H9 (cell line): ENCODE data around the gene CFC1. TPM values are rescaled to one million over a fixed set of nuclear protein-coding genes. Genes with fewer than 3 reads are reported as not detected.
"Not testable (repeated sequence)": the region's sequence is repeated elsewhere in the genome, so short reads cannot be mapped to it uniquely, and the experiment has no call there.

Source experiments
- DNase-seq: peaks from one replicate; pipeline ENCODE4 v3.0.0-alpha.2; 2017
- H2AFZ ChIP-seq: one replicate; pipeline ENCODE4 v1.6.1; 2013; ENCODE audit warnings: mild to moderate bottlenecking, low read length, control low read depth, moderate library complexity
- H2AK5ac ChIP-seq: 2 replicates; pipeline ENCODE4 v1.6.1; 2013; ENCODE audit warnings: low read length, control low read depth, mixed read lengths; ENCODE audit not compliant: insufficient read length
- H2BK120ac ChIP-seq: one replicate; pipeline ENCODE4 v1.6.1; 2013; ENCODE audit warnings: low read depth, mild to moderate bottlenecking, low read length, control low read depth, inconsistent platforms; ENCODE audit not compliant: poor library complexity, severe bottlenecking
- H2BK12ac ChIP-seq: 2 replicates; pipeline ENCODE4 v1.6.1; 2013; ENCODE audit warnings: low read length, control low read depth, mixed read lengths, low read depth; ENCODE audit not compliant: insufficient read length
- H2BK15ac ChIP-seq: 2 replicates; pipeline ENCODE4 v1.6.1; 2013; ENCODE audit warnings: low read depth, low read length, control low read depth
- H2BK20ac ChIP-seq: one replicate; pipeline ENCODE4 v1.6.1; 2013; ENCODE audit warnings: low read depth, mild to moderate bottlenecking, low read length, control low read depth, inconsistent platforms; ENCODE audit not compliant: poor library complexity, severe bottlenecking
- H2BK5ac ChIP-seq: 2 replicates; pipeline ENCODE4 v1.6.1; 2013; ENCODE audit warnings: low read length, control low read depth, mixed read lengths; ENCODE audit not compliant: insufficient read length
- H3K14ac ChIP-seq: 2 replicates; pipeline ENCODE4 v1.6.1; 2013; ENCODE audit warnings: low read length, control low read depth; ENCODE audit not compliant: insufficient read depth
- H3K18ac ChIP-seq: 2 replicates; pipeline ENCODE4 v1.6.1; 2013; ENCODE audit warnings: low read depth, mild to moderate bottlenecking, mixed read lengths, low read length, control low read depth; ENCODE audit not compliant: insufficient read length
- H3K23ac ChIP-seq: 2 replicates; pipeline ENCODE4 v1.6.1; 2013; ENCODE audit warnings: low read length, control low read depth, mixed read lengths, low read depth; ENCODE audit not compliant: insufficient read length
- H3K23me2 ChIP-seq: 2 replicates; pipeline ENCODE4 v1.6.1; 2013; ENCODE audit warnings: low read depth, mild to moderate bottlenecking, mixed read lengths, low read length, control low read depth; ENCODE audit not compliant: insufficient read length, poor library complexity, severe bottlenecking
- H3K27ac ChIP-seq: 2 replicates; pipeline ENCODE4 v1.5.1; 2013; ENCODE audit warnings: low read length, control low read depth, mixed read lengths, low read depth; ENCODE audit not compliant: insufficient read length
- H3K27me3 ChIP-seq: 2 replicates; pipeline ENCODE4 v1.6.1; 2013; ENCODE audit warnings: low read length, control low read depth, inconsistent platforms; ENCODE audit not compliant: insufficient read depth
- H3K4ac ChIP-seq: 2 replicates; pipeline ENCODE4 v1.6.1; 2013; ENCODE audit warnings: low read depth, mild to moderate bottlenecking, control low read depth, inconsistent platforms, low read length, moderate library complexity
- H3K4me1 ChIP-seq: 2 replicates; pipeline ENCODE4 v1.6.1; 2013; ENCODE audit warnings: low read length, control low read depth, inconsistent platforms; ENCODE audit not compliant: insufficient read depth
- H3K4me2 ChIP-seq: 2 replicates; pipeline ENCODE4 v1.6.1; 2013; ENCODE audit warnings: low read length, control low read depth, mixed read lengths; ENCODE audit not compliant: insufficient read length, insufficient read depth
- H3K56ac ChIP-seq: 2 replicates; pipeline ENCODE4 v1.6.1; 2013; ENCODE audit warnings: low read depth, mild to moderate bottlenecking, mixed read lengths, low read length, control low read depth; ENCODE audit not compliant: insufficient read length
- H3K79me1 ChIP-seq: 2 replicates; pipeline ENCODE4 v1.6.1; 2013; ENCODE audit warnings: low read depth, mild to moderate bottlenecking, moderate library complexity, low read length, control low read depth, inconsistent platforms; ENCODE audit not compliant: insufficient read depth, poor library complexity, severe bottlenecking
- H3K79me2 ChIP-seq: 2 replicates; pipeline ENCODE4 v1.6.1; 2013; ENCODE audit warnings: low read length, control low read depth, inconsistent platforms; ENCODE audit not compliant: insufficient read depth
- H3K9ac ChIP-seq: 2 replicates; pipeline ENCODE4 v1.6.1; 2013; ENCODE audit warnings: low read length, control low read depth, mixed read lengths; ENCODE audit not compliant: insufficient read length; ENCODE audit errors: extremely low read depth
- H3K9me3 ChIP-seq: one replicate; pipeline ENCODE4 v1.6.1; 2013; ENCODE audit warnings: low read depth, low read length, inconsistent platforms; ENCODE audit not compliant: control insufficient read depth
- H3T11ph ChIP-seq: one replicate; pipeline ENCODE4 v1.6.1; 2013; ENCODE audit warnings: mild to moderate bottlenecking, low read length, control low read depth, inconsistent platforms
- H4K20me1 ChIP-seq: one replicate; pipeline ENCODE4 v1.6.1; 2013; ENCODE audit not compliant: control insufficient read depth, insufficient read length, insufficient read depth
- H4K5ac ChIP-seq: 2 replicates; pipeline ENCODE4 v1.6.1; 2013; ENCODE audit warnings: low read depth, mild to moderate bottlenecking, mixed read lengths, low read length, control low read depth; ENCODE audit not compliant: insufficient read length
- H4K8ac ChIP-seq: replicated peaks from 2 replicates; pipeline ENCODE4 v1.6.1; 2013; ENCODE audit warnings: low read length, control low read depth, mixed read lengths, low read depth; ENCODE audit not compliant: insufficient read length
- H4K91ac ChIP-seq: 2 replicates; pipeline ENCODE4 v1.6.1; 2013; ENCODE audit warnings: low read depth, mild to moderate bottlenecking, moderate library complexity, mixed read lengths, low read length, control low read depth; ENCODE audit not compliant: insufficient read length
- H3K27ac Mint-ChIP-seq, 3 experiments: 2 replicates in 2 of 3; 3 replicates in 1 of 3; pipeline ENCODE4 v1.8.0; 2020 to 2021; ENCODE audit warnings: mixed read lengths in 3 of 3, mild to moderate bottlenecking in 1 of 3, moderate library complexity in 1 of 3
- H3K27me3 Mint-ChIP-seq: 2 replicates; pipeline ENCODE4 v1.8.0; 2021; ENCODE audit warnings: low read depth, mild to moderate bottlenecking, moderate library complexity, mixed read lengths
- H3K36me3 Mint-ChIP-seq, 3 experiments: 2 replicates in 2 of 3; 3 replicates in 1 of 3; pipeline ENCODE4 v1.8.0; 2020 to 2021; ENCODE audit warnings: low read depth in 3 of 3, mixed read lengths in 3 of 3; ENCODE audit not compliant: insufficient read depth in 1 of 3
- H3K4me1 Mint-ChIP-seq, 2 experiments: 2 replicates each; pipeline ENCODE4 v1.8.0; 2020; ENCODE audit warnings: mixed read lengths in 2 of 2
- H3K4me3 Mint-ChIP-seq, 2 experiments: 2 replicates in 1 of 2; 3 replicates in 1 of 2; pipeline ENCODE4 v1.8.0; 2020 to 2021; ENCODE audit warnings: mild to moderate bottlenecking in 2 of 2, mixed read lengths in 2 of 2, moderate library complexity in 1 of 2
- H3K9me3 Mint-ChIP-seq, 2 experiments: 2 replicates in 1 of 2; 3 replicates in 1 of 2; pipeline ENCODE4 v1.8.0; 2020; ENCODE audit warnings: mild to moderate bottlenecking in 2 of 2, mixed read lengths in 2 of 2, moderate library complexity in 1 of 2
- WGBS: extraction: QIAGEN DNeasy Blood & Tissue Kit; methylation state at CpG from one replicate; pipeline ENCODE4 v1.1.7; 2013; ENCODE audit warnings: missing lambda C conversion rate, low lambda C conversion rate, mixed read lengths; ENCODE audit not compliant: insufficient read length; ENCODE audit errors: extremely low coverage; 5-methylcytosine and 5-hydroxymethylcytosine counted together
- total RNA-seq: library from RNA; stranded (reverse); gene quantifications from 2 replicates; pipeline ENCODE4 v1.2.1, GENCODE V29; 2021

CFC1 gene
- total RNA-seq, 1 experiment from 2014 or later = 0.22 TPM

GRCh38 chr2:130549475-130549874 is 49.9 kb downstream of the CFC1 start:
- H2BK20ac ChIP-seq, H4K5ac ChIP-seq, H3K4me3 Mint-ChIP-seq, H2AFZ ChIP-seq, H3K4me2 ChIP-seq, H3K36me3 Mint-ChIP-seq, H3K9me3 ChIP-seq, H3K56ac ChIP-seq, H2BK15ac ChIP-seq, H3K79me1 ChIP-seq, H4K20me1 ChIP-seq, H3K4ac ChIP-seq, H3K9me3 Mint-ChIP-seq, H3T11ph ChIP-seq, H2AK5ac ChIP-seq, H3K14ac ChIP-seq, H3K23ac ChIP-seq, H2BK5ac ChIP-seq, H3K23me2 ChIP-seq, H3K27ac Mint-ChIP-seq, H3K79me2 ChIP-seq, DNase-seq, H3K18ac ChIP-seq, H2BK12ac ChIP-seq, H3K27me3 ChIP-seq, H3K4me1 Mint-ChIP-seq, H3K27me3 Mint-ChIP-seq, H3K9ac ChIP-seq, H2BK120ac ChIP-seq, H4K91ac ChIP-seq, H3K27ac ChIP-seq, H4K8ac ChIP-seq, H3K4me1 ChIP-seq: not testable (repeated sequence)
- no CpG with 5 or more reads among the region's 27 CpGs for WGBS

- H2BK5ac ChIP-seq, H2BK12ac ChIP-seq, H4K5ac ChIP-seq, H3K27me3 Mint-ChIP-seq, H4K8ac ChIP-seq, H3K4me1 Mint-ChIP-seq, H3K14ac ChIP-seq, H3K4me2 ChIP-seq, H2BK15ac ChIP-seq, H2BK120ac ChIP-seq, H3K18ac ChIP-seq, H3K23ac ChIP-seq, H3K27ac ChIP-seq, H4K91ac ChIP-seq, H3K9me3 ChIP-seq, DNase-seq, H4K20me1 ChIP-seq, H3K27me3 ChIP-seq, H3T11ph ChIP-seq, H3K23me2 ChIP-seq, H2BK20ac ChIP-seq, H3K79me1 ChIP-seq, H2AFZ ChIP-seq, H3K4me1 ChIP-seq, H2AK5ac ChIP-seq, H3K36me3 Mint-ChIP-seq, H3K4ac ChIP-seq, H3K79me2 ChIP-seq, H3K9me3 Mint-ChIP-seq, H3K27ac Mint-ChIP-seq, H3K56ac ChIP-seq, H3K9ac ChIP-seq, H3K4me3 Mint-ChIP-seq: not testable (repeated sequence)
- no CpG with 5 or more reads among the region's 3 CpGs for WGBS
These were observed 51.0 kb downstream of the CFC1 start for GRCh38 chr2:130548418-130548817.
